ENCODE results near the gene RAB42. TPM values are rescaled to one million over a fixed set of nuclear protein-coding genes. Genes with fewer than 3 reads are reported as not detected.

Gene RAB42
- total and polyA plus RNA-seq, 2 of the 8 experiments (the other 6 are each of a cell fraction or from before 2014, with no cell fraction given), result 12.5 to 16.6 TPM

DNA sequence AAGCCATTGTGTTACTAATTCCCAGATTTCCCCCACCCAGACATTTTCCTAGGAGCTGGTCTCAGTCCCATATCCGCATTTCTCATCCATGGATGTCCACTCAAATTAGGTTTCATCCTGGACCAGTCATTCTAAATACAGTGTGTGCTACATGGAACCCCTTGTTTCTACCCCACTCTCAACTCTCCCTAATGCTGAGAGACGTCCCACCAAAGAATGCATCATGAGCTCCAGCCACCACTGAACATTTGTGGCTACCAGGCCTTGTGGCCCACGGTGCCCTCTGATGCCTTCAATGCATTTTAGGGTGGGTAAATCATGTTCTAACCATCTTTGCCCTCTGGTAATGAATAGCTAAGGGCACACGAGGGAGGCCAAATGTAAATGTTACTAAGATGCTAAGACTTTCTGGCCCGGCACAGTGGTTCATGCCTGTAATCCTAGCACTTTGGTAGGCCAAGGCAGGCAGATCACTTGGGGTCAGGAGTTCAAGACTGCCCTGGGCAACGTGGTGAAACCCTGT, 13.3 kb upstream of the RAB42 start:
- Histone ChIP-seq H3K4me3 (ENCODE audit: extremely low read depth in 1 of 4, insufficient read depth in 2 of 4, low read depth in 3 of 4, low read length in 4 of 4) (no peak overlapping the region), H3K9ac (replicated peaks in 1 of 4; ENCODE audit: extremely low read depth in 1 of 4, low read depth in 3 of 4, low read length in 3 of 4) (no peak overlapping the region), H3K14ac (ENCODE audit: insufficient read length) (no peak overlapping the region), H3K18ac (ENCODE audit: extremely low read depth, low read length) (no peak overlapping the region), H3K56ac (replicated peaks; ENCODE audit: insufficient read length, low read depth, low read length) (no peak overlapping the region), H3K23ac (ENCODE audit: insufficient read length) (no peak overlapping the region), H3K23me2 (ENCODE audit: low read depth, low read length) (peaks cover 15% of the 10 kb centered on the region), H4K91ac (replicated peaks; ENCODE audit: insufficient read length, low read length) (no peak overlapping the region), H2BK20ac (ENCODE audit: low read length) (no peak overlapping the region), H2AK5ac (ENCODE audit: low read depth, low read length) (no peak overlapping the region), H3K4ac (replicated peaks; ENCODE audit: insufficient read length, low read depth, low read length) (no peak overlapping the region), H3K4me1 (replicated peaks in 1 of 4; ENCODE audit: control insufficient read depth in 3 of 4, insufficient read depth in 4 of 4, low read length in 3 of 4) (peaks cover 0 to 11% (median 6%) of the 10 kb centered on the region in 4 experiments; a peak in 4 of 7 replicates), H3K36me3 (ENCODE audit: control insufficient read depth in 2 of 4, insufficient read depth in 4 of 4, low read length in 3 of 4) (peaks cover 19 to 52% (median 36%) of the 10 kb centered on the region in 4 experiments), H3K79me1 (ENCODE audit: low read depth, low read length) (peaks cover 4% of the 10 kb centered on the region; the same call in 1 of the 2 replicates), H4K5ac (ENCODE audit: insufficient read length, low read depth, low read length) (no peak overlapping the region), H4K8ac (ENCODE audit: extremely low read depth, insufficient read depth, low read length) (no peak overlapping the region), H2BK120ac (replicated peaks; ENCODE audit: low read depth, low read length) (no peak overlapping the region), H3K79me2 (ENCODE audit: control insufficient read depth in 1 of 2, insufficient read depth in 2 of 2, low read length in 2 of 2) (peaks cover 10 to 21% of the 10 kb centered on the region in 2 experiments), H3K9me3 (ENCODE audit: insufficient read depth in 2 of 2, low read depth in 1 of 2, low read length in 1 of 2) (no peaks in the 10 kb centered on the region), H2BK12ac (ENCODE audit: low read depth, low read length) (no peak overlapping the region), H2BK5ac (ENCODE audit: low read depth, low read length) (no peak overlapping the region), H3K27me3 (replicated peaks in 1 of 4; ENCODE audit: control insufficient read depth in 3 of 4, extremely low read depth in 1 of 4, insufficient read depth in 3 of 4, low read length in 3 of 4) (peaks cover 0 to 4% (median 2%) of the 10 kb centered on the region in 4 experiments; a peak in 2 of 7 replicates), H3K4me2 (ENCODE audit: insufficient read depth in 1 of 2, low read depth in 2 of 2, low read length in 2 of 2) (no peak overlapping the region; a peak in 1 of 4 replicates), H2AFZ (ENCODE audit: low read length) (no peak overlapping the region), H4K20me1 (replicated peaks in 1 of 2; ENCODE audit: control insufficient read depth in 1 of 2, insufficient read depth in 2 of 2, low read length in 2 of 2) (peaks cover 15 to 23% of the 10 kb centered on the region in 2 experiments), H3K27ac (ENCODE audit: low read depth, low read length) (0 out of 2 replicates have a peak overlapping the region, but pooled peaks have one; percentile 6), H2BK15ac (ENCODE audit: low read length) (no peak overlapping the region)
- WGBS, 2 experiments (ENCODE audit: extremely low coverage in 1 of 2, insufficient coverage in 1 of 2, insufficient read length in 1 of 2, insufficient replicate concordance in 2 of 2, low coverage in 1 of 2, low lambda C conversion rate in 2 of 2, missing lambda C conversion rate in 1 of 2), result 95% methylated on average over 6 of the region's 6 CpGs; no CpG with 5 or more reads in 1 of the 2 experiments
- no peak for DNase-seq (ENCODE audit: low read depth in 1 of 2, low spot score in 2 of 2)
- CTCF ChIA-PET (ENCODE audit: partially characterized antibody), result interaction anchor here (0.9 to 9.7 kb wide), 8 partner anchors 9 to 330 kb away, joined by 3 to 73 read pairs (median 4); no protein-coding TSS in a partner anchor
- FAIRE-seq, result no peak
- TF ChIP-seq POLR2AphosphoS5 (IDR thresholded peaks at IDR 0.05; ENCODE audit: low read depth, low read length) (0 out of 2 replicates have a peak, but pooled peaks have one; percentile 10), KDM1A (IDR thresholded peaks at IDR 0.05; ENCODE audit: borderline replicate concordance, low read length) (no peak)
- POLR2A ChIA-PET (ENCODE audit: partially characterized antibody), result interaction anchor here (0.6 to 23.4 kb wide), 11 partner anchors 18 to 343 kb away, joined by 3 to 660 read pairs (median 26); partner anchors contain the start of genes ATP5IF1, RAB42, RCC1 and RNU11
